Measurements from ENCODE around the gene ATF7.

- no peak for TF ChIP-seq POLR2A (IDR thresholded peaks at IDR 0.05; ENCODE audit: low read depth, low read length)
- TF ChIP-seq CTCF (conservative IDR thresholded peaks at IDR 0.05; ENCODE audit: low read depth, low read length): no peak
- TF ChIP-seq RFX5 (IDR thresholded peaks at IDR 0.05; ENCODE audit: low read depth, low read length): no peak
- TF ChIP-seq CEBPB (IDR thresholded peaks at IDR 0.05; ENCODE audit: low read depth, low read length): no peak
- TF ChIP-seq SMC3 (IDR thresholded peaks at IDR 0.05; ENCODE audit: low read depth, low read length): no peak
- no peak for TF ChIP-seq USF2 (IDR thresholded peaks at IDR 0.05; ENCODE audit: low read depth, low read length)
These were observed 164.6 kb downstream of the ATF7 start for GRCh38 chr12:53461591-53461990.

All from IMR-90 (cell line).